ENCODE measurements around the gene CD58. TPM values are rescaled to one million over a fixed set of nuclear protein-coding genes. Genes with fewer than 3 reads are reported as not detected.

CD58 gene
- total RNA-seq, 1 donor: 23.5 TPM

DNA sequence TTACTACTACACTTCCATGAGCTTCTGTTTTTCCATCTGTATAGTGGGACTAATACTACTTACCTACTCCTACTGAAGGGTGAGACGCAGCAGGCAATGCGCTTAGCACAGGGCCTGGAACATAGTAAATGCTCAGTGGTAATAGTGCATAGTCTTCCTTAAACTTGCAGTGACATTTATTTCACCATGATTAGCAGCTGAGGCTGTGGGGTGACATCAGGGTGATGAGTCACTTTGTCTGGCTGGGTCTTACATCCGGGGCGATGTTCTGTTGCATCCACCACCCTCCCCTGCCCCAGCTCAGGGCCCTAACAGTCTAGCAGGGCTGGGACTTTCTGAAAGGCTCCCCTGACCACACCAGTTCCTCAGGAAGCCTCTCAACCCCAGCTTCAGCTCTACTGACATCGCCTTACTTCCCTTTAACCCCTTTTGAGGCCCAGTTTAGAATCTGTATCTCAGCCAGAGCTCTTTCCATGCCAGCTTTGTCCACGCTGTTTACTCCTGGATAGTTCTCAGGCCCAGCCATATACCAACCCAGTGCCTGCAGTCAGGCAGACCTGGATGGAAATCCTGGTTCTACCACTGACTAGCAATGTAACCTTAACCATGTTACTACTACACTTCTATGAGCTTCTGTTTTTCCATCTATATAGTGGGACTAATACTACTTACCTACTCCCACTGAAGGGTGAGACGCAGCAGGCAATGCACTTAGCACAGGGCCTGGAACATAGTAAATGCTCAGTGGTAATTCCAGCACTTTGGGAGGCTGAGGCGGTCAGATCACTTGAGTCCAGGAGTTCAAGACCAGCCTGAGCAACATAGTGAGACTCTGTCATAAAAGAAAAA lies 66.3 kb downstream of the CD58 start:
- H3K4me2 ChIP-seq (ENCODE audit: insufficient read depth, low read length): no peak overlapping the region
- TF ChIP-seq, protein P1, sequence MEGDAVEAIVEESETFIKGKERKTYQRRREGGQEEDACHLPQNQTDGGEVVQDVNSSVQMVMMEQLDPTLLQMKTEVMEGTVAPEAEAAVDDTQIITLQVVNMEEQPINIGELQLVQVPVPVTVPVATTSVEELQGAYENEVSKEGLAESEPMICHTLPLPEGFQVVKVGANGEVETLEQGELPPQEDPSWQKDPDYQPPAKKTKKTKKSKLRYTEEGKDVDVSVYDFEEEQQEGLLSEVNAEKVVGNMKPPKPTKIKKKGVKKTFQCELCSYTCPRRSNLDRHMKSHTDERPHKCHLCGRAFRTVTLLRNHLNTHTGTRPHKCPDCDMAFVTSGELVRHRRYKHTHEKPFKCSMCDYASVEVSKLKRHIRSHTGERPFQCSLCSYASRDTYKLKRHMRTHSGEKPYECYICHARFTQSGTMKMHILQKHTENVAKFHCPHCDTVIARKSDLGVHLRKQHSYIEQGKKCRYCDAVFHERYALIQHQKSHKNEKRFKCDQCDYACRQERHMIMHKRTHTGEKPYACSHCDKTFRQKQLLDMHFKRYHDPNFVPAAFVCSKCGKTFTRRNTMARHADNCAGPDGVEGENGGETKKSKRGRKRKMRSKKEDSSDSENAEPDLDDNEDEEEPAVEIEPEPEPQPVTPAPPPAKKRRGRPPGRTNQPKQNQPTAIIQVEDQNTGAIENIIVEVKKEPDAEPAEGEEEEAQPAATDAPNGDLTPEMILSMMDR (IDR thresholded peaks at IDR 0.05; ENCODE audit: extremely low read depth, low read depth, low read length): no peak
- no peaks in the 10 kb centered on the region for H3K27me3 ChIP-seq (ENCODE audit: insufficient read depth, low read length)
- DNase-seq (ENCODE audit: insufficient read length, low spot score, missing footprints): peak; percentile 85
- peak overlapping the region; percentile 53 for H2AFZ ChIP-seq (ENCODE audit: low read length)
- H3K4me1 ChIP-seq (ENCODE audit: insufficient read depth, low read length): peaks cover 25% of the 10 kb centered on the region
- no peaks in the 10 kb centered on the region for H3K36me3 ChIP-seq (ENCODE audit: insufficient read depth, low read length)
- H3K79me2 ChIP-seq (ENCODE audit: insufficient read depth, low read length): no peaks in the 10 kb centered on the region
- H4K20me1 ChIP-seq (ENCODE audit: insufficient read depth, low read length): no peaks in the 10 kb centered on the region
- H3K27ac ChIP-seq (ENCODE audit: low read depth, low read length): peak overlapping the region; percentile 35
- no peaks in the 10 kb centered on the region for H3K9me3 ChIP-seq (ENCODE audit: low read depth, low read length)
- H3K4me3 ChIP-seq (ENCODE audit: insufficient read depth, low read length): no peak overlapping the region

DNA sequence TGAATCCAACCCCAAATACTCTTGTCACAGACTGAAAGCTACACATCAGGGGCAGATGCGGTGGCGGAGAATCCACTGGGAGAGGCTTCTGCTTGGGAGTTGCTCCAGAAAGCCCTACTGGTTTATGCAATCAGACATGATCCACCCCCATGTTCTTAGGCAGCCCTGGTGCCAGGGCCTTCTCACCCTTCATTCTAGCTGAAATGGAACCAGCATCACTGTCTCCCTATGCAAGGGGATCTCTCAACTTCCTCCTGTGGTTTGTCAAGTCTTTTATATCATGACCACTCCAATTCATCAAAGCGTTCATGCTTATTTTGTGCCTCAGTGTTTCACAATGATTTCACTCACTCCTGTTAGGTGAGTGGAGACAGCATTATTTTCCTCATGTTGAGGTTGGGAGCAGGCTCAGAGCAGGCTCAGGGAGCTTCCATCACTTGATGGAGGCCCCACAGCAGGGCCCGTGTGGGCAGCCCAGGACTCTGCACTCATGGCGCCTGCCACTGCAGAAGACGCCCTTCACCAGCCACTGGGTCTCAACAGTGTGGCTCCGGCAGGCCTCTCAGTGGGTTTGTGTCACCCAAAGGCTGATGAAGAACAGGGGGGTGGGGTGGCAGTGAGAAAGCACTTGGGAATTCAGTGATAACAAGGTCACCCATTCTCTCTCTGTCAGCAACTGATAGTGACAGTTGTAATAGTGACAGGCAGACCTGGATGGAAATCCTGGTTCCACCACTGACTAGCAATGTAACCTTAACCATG lies 67.1 kb downstream of the CD58 start:
- Histone ChIP-seq H3K9me3 (ENCODE audit: low read depth, low read length) (no peaks in the 10 kb centered on the region), H3K36me3 (ENCODE audit: insufficient read depth, low read length) (no peaks in the 10 kb centered on the region), H2AFZ (ENCODE audit: low read length) (no peak overlapping the region), H4K20me1 (ENCODE audit: insufficient read depth, low read length) (no peaks in the 10 kb centered on the region), H3K79me2 (ENCODE audit: insufficient read depth, low read length) (no peaks in the 10 kb centered on the region), H3K4me1 (ENCODE audit: insufficient read depth, low read length) (peaks cover 17% of the 10 kb centered on the region), H3K4me2 (ENCODE audit: insufficient read depth, low read length) (no peak overlapping the region), H3K4me3 (ENCODE audit: insufficient read depth, low read length) (no peak overlapping the region), H3K27ac (ENCODE audit: low read depth, low read length) (peak overlapping the region; percentile 35), H3K27me3 (ENCODE audit: insufficient read depth, low read length) (no peaks in the 10 kb centered on the region)
- no peak for DNase-seq (ENCODE audit: insufficient read length, low spot score, missing footprints)
- TF ChIP-seq, protein P1 (IDR thresholded peaks at IDR 0.05; ENCODE audit: extremely low read depth, low read depth, low read length): no peak

DNA sequence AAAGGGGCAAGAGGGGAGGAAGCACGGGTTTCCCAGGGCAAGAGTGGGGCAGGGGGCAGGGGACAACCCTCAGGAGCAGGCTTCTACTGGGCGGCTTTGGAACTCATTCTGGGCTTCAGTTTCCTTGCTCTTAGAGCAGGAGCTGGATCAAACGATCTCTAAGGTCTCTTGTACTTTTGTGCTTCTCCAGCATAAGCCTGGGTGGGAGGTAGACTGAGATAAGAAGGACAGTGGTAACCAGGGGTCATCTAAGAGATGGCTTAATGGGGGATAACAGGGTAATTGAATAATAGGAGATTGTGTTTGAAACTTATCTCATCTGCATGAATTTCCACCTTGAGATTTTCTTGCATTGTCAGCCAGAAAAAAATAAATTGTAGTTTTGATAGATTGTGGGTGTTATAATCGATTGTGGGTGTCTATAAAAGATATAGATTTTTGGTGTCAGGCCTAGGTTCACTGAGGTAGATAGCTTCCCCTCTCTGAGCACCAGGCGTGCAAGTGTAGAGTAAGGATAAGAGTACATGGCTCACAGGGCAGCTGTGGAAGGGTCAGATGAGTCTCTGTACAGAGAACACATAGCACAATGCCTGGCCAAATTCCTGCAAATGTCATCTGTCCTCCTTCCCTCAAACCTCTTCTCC lies 68.0 kb downstream of the CD58 start:
- H3K4me2 ChIP-seq (ENCODE audit: insufficient read depth, low read length): no peak overlapping the region
- H2AFZ ChIP-seq (ENCODE audit: low read length): no peak overlapping the region
- no peak overlapping the region for H3K27ac ChIP-seq (ENCODE audit: low read depth, low read length)
- H4K20me1 ChIP-seq (ENCODE audit: insufficient read depth, low read length): no peaks in the 10 kb centered on the region
- H3K79me2 ChIP-seq (ENCODE audit: insufficient read depth, low read length): no peaks in the 10 kb centered on the region
- no peaks in the 10 kb centered on the region for H3K9me3 ChIP-seq (ENCODE audit: low read depth, low read length)
- H3K4me1 ChIP-seq (ENCODE audit: insufficient read depth, low read length): peaks cover 12% of the 10 kb centered on the region
- no peak for DNase-seq (ENCODE audit: insufficient read length, low spot score, missing footprints)
- no peak overlapping the region for H3K4me3 ChIP-seq (ENCODE audit: insufficient read depth, low read length)
- TF ChIP-seq, protein P1 (IDR thresholded peaks at IDR 0.05; ENCODE audit: extremely low read depth, low read depth, low read length): no peak
- no peaks in the 10 kb centered on the region for H3K27me3 ChIP-seq (ENCODE audit: insufficient read depth, low read length)
- no peaks in the 10 kb centered on the region for H3K36me3 ChIP-seq (ENCODE audit: insufficient read depth, low read length)

Measured in osteoblast (primary cell).